Stimulated activated CD8-positive, alpha-beta memory T cell treated with anti-CD3 and anti-CD28 coated beads, Interleukin-7, amount 100 ng/mL, for 48 hours (primary cell): ENCODE results near the gene DCAF8L2.
"Not testable (repeated sequence)": the region's sequence is repeated elsewhere in the genome, so short reads cannot be mapped to it uniquely, and the experiment has no call there.

Experiments
- DNase-seq, 2 donors: peaks; one replicate each; pipeline ENCODE4 v3.0.0-alpha.2; 2020; ENCODE audit warnings: low read depth in 1 of 2; ENCODE audit errors: extremely low read depth in 1 of 2

Gene DCAF8L2

GRCh38 chrX:27590044-27590443 is at the start of gene DCAF8L2:
DCAF8L2 (plus strand) TSS chrX:27590344; CDS start chrX:27746896, 156,552 bp downstream.
- no peak for DNase-seq

- not testable (repeated sequence) for DNase-seq
Observed at GRCh38 chrX:27541161-27541560, 49.0 kb upstream of the DCAF8L2 start.

- no peak for DNase-seq
Observed at GRCh38 chrX:27548624-27549023, 41.5 kb upstream of the DCAF8L2 start.

- no peak for DNase-seq
Observed at GRCh38 chrX:27549688-27550087, 40.5 kb upstream of the DCAF8L2 start.

- DNase-seq = no peak
Observed at GRCh38 chrX:27555514-27555913, 34.6 kb upstream of the DCAF8L2 start.

- no peak for DNase-seq
Observed at GRCh38 chrX:27565992-27566391, 24.2 kb upstream of the DCAF8L2 start.

GRCh38 chrX:27571164-27571563 is 19.0 kb upstream of the DCAF8L2 start:
- no peak for DNase-seq

GRCh38 chrX:27575565-27575964 is 14.6 kb upstream of the DCAF8L2 start:
- DNase-seq = no peak

- DNase-seq = no peak
Observed at GRCh38 chrX:27583976-27584375, 6.2 kb upstream of the DCAF8L2 start.

GRCh38 chrX:27591938-27592337 is 1.8 kb downstream of the DCAF8L2 start:
- no peak for DNase-seq

- no peak for DNase-seq
Observed at GRCh38 chrX:27597508-27597907, 7.4 kb downstream of the DCAF8L2 start.

GRCh38 chrX:27598312-27598711 is 8.2 kb downstream of the DCAF8L2 start:
- no peak for DNase-seq

- no peak for DNase-seq
Observed at GRCh38 chrX:27599928-27600327, 9.8 kb downstream of the DCAF8L2 start.

GRCh38 chrX:27600686-27601085 is 10.5 kb downstream of the DCAF8L2 start:
- DNase-seq = no peak

- DNase-seq = no peak
Observed at GRCh38 chrX:27608671-27609070, 18.5 kb downstream of the DCAF8L2 start.

- no peak for DNase-seq
Observed at GRCh38 chrX:27619459-27619858, 29.3 kb downstream of the DCAF8L2 start.

GRCh38 chrX:27619975-27620374 is 29.8 kb downstream of the DCAF8L2 start:
- DNase-seq = no peak

GRCh38 chrX:27622883-27623282 is 32.7 kb downstream of the DCAF8L2 start:
- no peak for DNase-seq

GRCh38 chrX:27626066-27626465 is 35.9 kb downstream of the DCAF8L2 start:
- DNase-seq = no peak

- DNase-seq = no peak
Observed at GRCh38 chrX:27633328-27633727, 43.2 kb downstream of the DCAF8L2 start.

GRCh38 chrX:27656581-27656980 is 66.4 kb downstream of the DCAF8L2 start:
- DNase-seq = no peak

- DNase-seq = no peak
Observed at GRCh38 chrX:27660878-27661277, 70.7 kb downstream of the DCAF8L2 start.

- no peak for DNase-seq
Observed at GRCh38 chrX:27671234-27671633, 81.1 kb downstream of the DCAF8L2 start.

- no peak for DNase-seq
Observed at GRCh38 chrX:27674491-27674890, 84.3 kb downstream of the DCAF8L2 start.
